Measurements from ENCODE around the gene RBMS1. TPM values are rescaled to one million over a fixed set of nuclear protein-coding genes. Genes with fewer than 3 reads are reported as not detected.

RBMS1 gene
- total RNA-seq, 1 donor from 2014 or later, result 93.3 TPM

- Histone ChIP-seq H3K4me1 (peaks cover 81% of the 10 kb centered on the region), H3K27me3 (no peaks in the 10 kb centered on the region)
Observed at GRCh38 chr2:160402997-160403979, 90.3 kb downstream of the RBMS1 start.

GRCh38 chr2:160402501-160402900, 91.1 kb downstream of the RBMS1 start:
- DNase-seq (ENCODE audit: extremely low spot score in 2 of 2), result no peak
- Histone ChIP-seq H3K9me3 (no peaks in the 10 kb centered on the region), H3K4me3 (no peak overlapping the region), H3K4me1 (peaks cover 85% of the 10 kb centered on the region), H3K36me3 (no peaks in the 10 kb centered on the region), H3K27me3 (no peaks in the 10 kb centered on the region), H3K27ac (no peak overlapping the region)
- TF ChIP-seq POLR2AphosphoS5 (IDR thresholded peaks at IDR 0.05; ENCODE audit: insufficient read depth in 1 of 2, low read depth in 1 of 2), result no peak
- no peak for TF ChIP-seq CTCF (IDR thresholded peaks at IDR 0.05)
- no peak for TF ChIP-seq POLR2A (IDR thresholded peaks at IDR 0.05)
- intact Hi-C loops (cut with DNase I), result loop anchor here (10.0 kb wide), 1 partner anchor 128 kb away; no protein-coding TSS in a partner anchor

More at GRCh38 chr2:160402997-160403979, 90.3 kb downstream of the RBMS1 start:
- H3K36me3 ChIP-seq, result no peaks in the 10 kb centered on the region
- DNase-seq (ENCODE audit: extremely low spot score in 2 of 2), result no peak
- H3K4me3 ChIP-seq, result no peak overlapping the region
- intact Hi-C loops (cut with DNase I), result loop anchor here (10.0 kb wide), 1 partner anchor 128 kb away; no protein-coding TSS in a partner anchor
- no peaks in the 10 kb centered on the region for H3K9me3 ChIP-seq
- peak overlapping the region; percentile 3 for H3K27ac ChIP-seq
- TF ChIP-seq POLR2AphosphoS5 (IDR thresholded peaks at IDR 0.05; ENCODE audit: insufficient read depth in 1 of 2, low read depth in 1 of 2) (peak in 1 of 2 donors; percentile 20), POLR2A (IDR thresholded peaks at IDR 0.05) (no peak)

GRCh38 chr2:160401895-160402294, 91.7 kb downstream of the RBMS1 start:
- Histone ChIP-seq H3K4me1 (peaks cover 91% of the 10 kb centered on the region), H3K27me3 (no peaks in the 10 kb centered on the region), H3K36me3 (no peaks in the 10 kb centered on the region), H3K9me3 (no peaks in the 10 kb centered on the region), H3K4me3 (no peak overlapping the region), H3K27ac (no peak overlapping the region)
- DNase-seq (ENCODE audit: extremely low spot score in 2 of 2), result no peak
- no peak for TF ChIP-seq POLR2A (IDR thresholded peaks at IDR 0.05)
- no peak for TF ChIP-seq POLR2AphosphoS5 (IDR thresholded peaks at IDR 0.05; ENCODE audit: insufficient read depth in 1 of 2, low read depth in 1 of 2)
- intact Hi-C loops (cut with DNase I), result loop anchor here (10.0 kb wide), 1 partner anchor 127 kb away; no protein-coding TSS in a partner anchor

- Histone ChIP-seq H3K36me3 (no peaks in the 10 kb centered on the region), H3K9me3 (no peaks in the 10 kb centered on the region), H3K27me3 (no peaks in the 10 kb centered on the region), H3K4me3 (no peak overlapping the region), H3K27ac (no peak overlapping the region), H3K4me1 (peaks cover 92% of the 10 kb centered on the region)
- TF ChIP-seq POLR2AphosphoS5 (IDR thresholded peaks at IDR 0.05; ENCODE audit: insufficient read depth in 1 of 2, low read depth in 1 of 2) (no peak), POLR2A (IDR thresholded peaks at IDR 0.05) (no peak), CTCF (IDR thresholded peaks at IDR 0.05) (no peak)
- DNase-seq (ENCODE audit: extremely low spot score in 2 of 2), result no peak
- intact Hi-C loops (cut with DNase I), result loop anchor here (10.0 kb wide), 1 partner anchor 125 kb away; no protein-coding TSS in a partner anchor
Observed at GRCh38 chr2:160399880-160400279, 93.7 kb downstream of the RBMS1 start.

GRCh38 chr2:160397530-160397865, 96.1 kb downstream of the RBMS1 start:
- peaks cover 92% of the 10 kb centered on the region for H3K4me1 ChIP-seq
- TF ChIP-seq POLR2AphosphoS5 (IDR thresholded peaks at IDR 0.05; ENCODE audit: insufficient read depth in 1 of 2, low read depth in 1 of 2) (no peak), POLR2A (IDR thresholded peaks at IDR 0.05) (no peak), CTCF (IDR thresholded peaks at IDR 0.05) (no peak)
- H3K4me3 ChIP-seq, result no peak overlapping the region
- DNase-seq (ENCODE audit: extremely low spot score in 2 of 2), result no peak
- no peaks in the 10 kb centered on the region for H3K36me3 ChIP-seq
- no peak overlapping the region for H3K27ac ChIP-seq
- intact Hi-C loops (cut with DNase I), result no loop called here
- no peaks in the 10 kb centered on the region for H3K27me3 ChIP-seq
- no peaks in the 10 kb centered on the region for H3K9me3 ChIP-seq

All from vagina (tissue), 2 donors.